Right atrium auricular region (tissue), 2 donors: ENCODE data around the gene CERT1. TPM values are rescaled to one million over a fixed set of nuclear protein-coding genes. Genes with fewer than 3 reads are reported as not detected.
"Not testable (repeated sequence)": the region's sequence is repeated elsewhere in the genome, so short reads cannot be mapped to it uniquely, and the experiment has no call there.

ENCODE experiments used
- DNase-seq: peaks from one replicate; pipeline ENCODE4 v3.0.0-alpha.2; 2019; ENCODE audit warnings: low spot score
- H3K27ac ChIP-seq, 2 donors: fragments of 200-600 bp; sonication (generic); 1 replicate in 1 of 2; 2 replicates in 1 of 2; pipeline ENCODE4 v1.5.1; 2016 to 2019
- H3K27me3 ChIP-seq, 2 donors: fragments of 200-600 bp; sonication (generic); one replicate each; pipeline versions ENCODE4 v1.5.1 to v1.6.0; 2017 to 2019
- H3K36me3 ChIP-seq: fragments of 200-600 bp; sonication (generic); one replicate; pipeline ENCODE4 v1.5.1; 2016
- H3K4me1 ChIP-seq, 2 donors: fragments of 200-600 bp; sonication (generic); one replicate each; pipeline versions ENCODE4 v1.5.1 to v1.6.0; 2017 to 2019
- H3K4me3 ChIP-seq, 2 donors: fragments of 200-600 bp; sonication (generic); 1 replicate in 1 of 2; 2 replicates in 1 of 2; pipeline ENCODE4 v1.5.1; 2017 to 2019; ENCODE audit warnings: mild to moderate bottlenecking in 1 of 2, moderate library complexity in 1 of 2
- H3K9me3 ChIP-seq, 2 donors: fragments of 200-600 bp; sonication (generic); one replicate each; pipeline ENCODE4 v1.5.1; 2019
- total RNA-seq, 2 donors: library from RNA; depleted of rRNA; stranded (reverse); fragments of >200 nt; gene quantifications; one replicate each; pipeline ENCODE4 v1.1.0, GENCODE V29; 2016
- TF ChIP-seq, protein P1 (sequence below), 2 donors: fragments of 200-600 bp; sonication (generic); IDR thresholded peaks; one replicate each; pipeline ENCODE4 v1.5.1; 2019; ENCODE audit warnings: antibody characterized with exemption in 2 of 2

Gene CERT1
- total RNA-seq, 2 donors from 2014 or later = 12.3 to 12.6 TPM

DNA sequence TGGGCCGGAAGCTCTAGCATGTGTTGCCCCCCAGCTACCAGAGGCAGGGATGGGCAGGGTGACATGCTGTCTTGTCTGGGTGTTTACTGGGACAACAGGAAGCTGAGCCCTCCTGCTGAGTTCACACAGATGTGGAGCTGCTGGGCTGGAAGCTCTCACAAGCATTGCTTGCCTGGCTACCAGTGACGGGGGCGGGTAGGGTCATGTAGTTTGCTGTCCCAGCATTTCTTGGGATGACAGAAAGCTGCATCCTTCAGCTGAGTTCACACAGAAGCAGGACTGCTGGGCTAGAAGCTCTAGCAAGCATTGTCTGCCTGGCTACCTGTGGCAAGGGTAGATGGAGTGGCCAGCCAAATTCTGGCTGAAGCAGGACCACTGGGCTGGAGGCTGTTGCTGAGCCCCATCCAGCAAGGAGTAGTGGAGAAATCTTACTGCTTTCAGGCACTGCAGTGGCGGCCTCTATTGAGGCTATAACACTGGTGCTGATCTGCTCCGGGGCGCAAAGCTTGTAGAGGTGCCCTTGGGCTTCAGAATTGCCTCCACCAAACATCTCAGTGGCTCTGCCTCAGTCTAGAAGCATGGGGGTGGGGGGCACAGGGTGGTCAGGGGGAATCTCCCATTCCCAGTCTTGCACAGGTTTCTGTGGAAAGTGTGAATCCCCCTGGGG lies 25.4 kb upstream of the CERT1 start:
- H3K27ac ChIP-seq = no peak overlapping the region
- DNase-seq = no peak
- H3K36me3 ChIP-seq = no peaks in the 10 kb centered on the region
- H3K4me1 ChIP-seq = peaks cover 0 to 11% of the 10 kb centered on the region in 2 donors
- H3K27me3 ChIP-seq = no peaks in the 10 kb centered on the region
- H3K9me3 ChIP-seq = peaks cover 0 to 20% of the 10 kb centered on the region in 2 donors
- no peak overlapping the region for H3K4me3 ChIP-seq
- TF ChIP-seq, protein P1, sequence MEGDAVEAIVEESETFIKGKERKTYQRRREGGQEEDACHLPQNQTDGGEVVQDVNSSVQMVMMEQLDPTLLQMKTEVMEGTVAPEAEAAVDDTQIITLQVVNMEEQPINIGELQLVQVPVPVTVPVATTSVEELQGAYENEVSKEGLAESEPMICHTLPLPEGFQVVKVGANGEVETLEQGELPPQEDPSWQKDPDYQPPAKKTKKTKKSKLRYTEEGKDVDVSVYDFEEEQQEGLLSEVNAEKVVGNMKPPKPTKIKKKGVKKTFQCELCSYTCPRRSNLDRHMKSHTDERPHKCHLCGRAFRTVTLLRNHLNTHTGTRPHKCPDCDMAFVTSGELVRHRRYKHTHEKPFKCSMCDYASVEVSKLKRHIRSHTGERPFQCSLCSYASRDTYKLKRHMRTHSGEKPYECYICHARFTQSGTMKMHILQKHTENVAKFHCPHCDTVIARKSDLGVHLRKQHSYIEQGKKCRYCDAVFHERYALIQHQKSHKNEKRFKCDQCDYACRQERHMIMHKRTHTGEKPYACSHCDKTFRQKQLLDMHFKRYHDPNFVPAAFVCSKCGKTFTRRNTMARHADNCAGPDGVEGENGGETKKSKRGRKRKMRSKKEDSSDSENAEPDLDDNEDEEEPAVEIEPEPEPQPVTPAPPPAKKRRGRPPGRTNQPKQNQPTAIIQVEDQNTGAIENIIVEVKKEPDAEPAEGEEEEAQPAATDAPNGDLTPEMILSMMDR (IDR thresholded peaks at IDR 0.05) = no peak

DNA sequence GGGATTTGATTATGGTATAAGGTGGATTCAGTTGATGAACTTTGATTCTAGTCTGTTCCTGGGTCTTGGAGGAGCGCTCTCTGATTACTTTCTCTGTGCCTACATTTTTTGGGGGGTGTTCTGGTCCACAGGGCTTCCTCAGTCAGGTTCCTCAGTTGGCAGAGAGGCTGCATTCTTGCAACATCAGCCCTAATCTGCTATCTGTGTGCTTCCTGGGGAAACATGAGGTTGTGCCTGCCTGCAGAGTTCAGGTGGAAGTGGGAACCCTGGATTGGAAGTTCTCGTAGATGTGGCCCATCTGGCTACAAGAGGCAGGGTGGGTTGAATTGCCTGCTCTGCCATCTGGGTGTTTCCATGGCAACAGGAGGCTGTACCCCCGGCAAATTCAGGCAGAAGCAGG lies 24.7 kb upstream of the CERT1 start:
- peaks cover 0 to 20% of the 10 kb centered on the region in 2 donors for H3K9me3 ChIP-seq
- H3K4me1 ChIP-seq = peaks cover 0 to 11% of the 10 kb centered on the region in 2 donors
- DNase-seq = no peak
- no peaks in the 10 kb centered on the region for H3K36me3 ChIP-seq
- TF ChIP-seq, protein P1 (IDR thresholded peaks at IDR 0.05) = no peak
- H3K27ac ChIP-seq = no peak overlapping the region
- H3K4me3 ChIP-seq = no peak overlapping the region
- no peaks in the 10 kb centered on the region for H3K27me3 ChIP-seq

DNA sequence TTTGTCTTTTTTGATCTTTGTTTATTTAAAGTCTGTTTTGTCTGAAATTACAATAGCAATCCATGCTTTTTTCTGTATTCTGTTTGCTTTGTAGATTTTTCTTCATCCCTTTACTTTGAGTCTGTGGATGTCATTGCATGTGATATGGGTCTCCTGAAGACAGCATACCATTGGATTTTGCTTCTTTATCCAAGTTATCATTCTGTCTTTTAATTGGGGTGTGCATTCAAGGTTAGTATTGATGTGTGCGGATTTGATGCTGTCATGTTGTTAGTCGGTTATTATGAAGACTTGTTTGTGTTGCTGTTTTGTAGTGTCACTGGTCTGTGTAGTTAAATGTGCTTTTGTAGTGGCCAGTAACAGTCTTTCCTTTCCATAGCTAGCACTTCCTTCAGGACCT lies 23.3 kb upstream of the CERT1 start:
- peaks cover 0 to 20% of the 10 kb centered on the region in 2 donors for H3K9me3 ChIP-seq
- no peak overlapping the region for H3K4me3 ChIP-seq
- no peak overlapping the region for H3K27ac ChIP-seq
- H3K4me1 ChIP-seq = peaks cover 0 to 11% of the 10 kb centered on the region in 2 donors
- TF ChIP-seq, protein P1 (IDR thresholded peaks at IDR 0.05) = no peak
- H3K27me3 ChIP-seq = no peaks in the 10 kb centered on the region
- DNase-seq = no peak
- no peaks in the 10 kb centered on the region for H3K36me3 ChIP-seq

DNA sequence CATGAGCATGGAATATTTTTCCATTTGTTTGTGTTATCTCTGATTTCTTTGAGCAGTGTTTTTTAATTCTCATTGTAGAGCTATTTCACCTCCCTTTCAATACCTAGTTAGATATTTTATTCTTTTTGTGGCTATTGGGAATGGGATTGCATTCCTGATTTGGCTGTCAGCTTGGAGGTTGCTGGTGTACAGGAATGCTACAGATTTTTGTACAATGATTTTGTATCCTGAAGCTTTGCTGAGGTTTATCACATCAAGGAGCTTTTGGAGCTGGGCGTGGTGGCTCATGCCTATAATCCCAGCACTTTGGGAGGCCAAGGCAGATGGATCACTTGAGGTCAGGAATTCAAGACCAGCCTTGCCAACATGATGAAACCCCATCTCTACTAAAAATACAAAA lies 22.3 kb upstream of the CERT1 start:
- H3K36me3 ChIP-seq, H3K4me3 ChIP-seq, H3K27ac ChIP-seq, DNase-seq, H3K27me3 ChIP-seq: not testable (repeated sequence)
- peaks cover 0 to 20% of the 10 kb centered on the region in 2 donors for H3K9me3 ChIP-seq
- H3K4me1 ChIP-seq = peaks cover 0 to 11% of the 10 kb centered on the region in 2 donors

GRCh38 chr5:75532190-75532589 lies 20.8 kb upstream of the CERT1 start:
- no peak for DNase-seq
- no peaks in the 10 kb centered on the region for H3K36me3 ChIP-seq
- H3K27me3 ChIP-seq = no peaks in the 10 kb centered on the region
- peaks cover 0 to 20% of the 10 kb centered on the region in 2 donors for H3K9me3 ChIP-seq
- H3K4me1 ChIP-seq = peaks cover 0 to 11% of the 10 kb centered on the region in 2 donors
- H3K4me3 ChIP-seq = no peak overlapping the region
- TF ChIP-seq, protein P1 (IDR thresholded peaks at IDR 0.05) = no peak
- no peak overlapping the region for H3K27ac ChIP-seq

- Histone ChIP-seq H3K36me3 (no peaks in the 10 kb centered on the region), H3K27ac (no peak overlapping the region), H3K27me3 (no peaks in the 10 kb centered on the region), H3K4me1 (no peaks in the 10 kb centered on the region), H3K9me3 (peaks cover 0 to 8% of the 10 kb centered on the region in 2 donors), H3K4me3 (no peak overlapping the region)
- no peak for DNase-seq
- TF ChIP-seq, protein P1 (IDR thresholded peaks at IDR 0.05) = no peak
These were observed 17.8 kb upstream of the CERT1 start for GRCh38 chr5:75529185-75529584.
